ENCODE data around the gene PRKAR1B.

DNA sequence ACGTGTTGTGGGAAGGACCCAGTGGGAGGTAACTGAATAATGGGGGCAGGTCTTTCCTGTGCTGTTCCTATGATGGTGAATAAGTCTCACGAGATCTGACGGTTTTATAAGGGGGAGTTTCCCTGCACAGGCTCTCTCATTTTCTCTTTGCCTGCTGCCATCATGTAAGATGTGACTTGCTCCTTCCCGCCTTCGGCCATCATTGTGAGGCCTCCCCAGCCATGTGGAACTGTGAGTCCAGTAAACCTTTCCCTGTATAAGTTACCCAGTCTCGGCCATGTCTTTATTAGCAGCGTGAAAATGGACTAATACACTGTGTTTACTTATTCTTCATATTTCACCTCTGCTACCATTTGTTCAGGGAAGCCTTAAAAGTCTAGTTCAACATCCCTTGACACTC lies 2.8 kb downstream of the PRKAR1B start:
- TF ChIP-seq, protein P1, sequence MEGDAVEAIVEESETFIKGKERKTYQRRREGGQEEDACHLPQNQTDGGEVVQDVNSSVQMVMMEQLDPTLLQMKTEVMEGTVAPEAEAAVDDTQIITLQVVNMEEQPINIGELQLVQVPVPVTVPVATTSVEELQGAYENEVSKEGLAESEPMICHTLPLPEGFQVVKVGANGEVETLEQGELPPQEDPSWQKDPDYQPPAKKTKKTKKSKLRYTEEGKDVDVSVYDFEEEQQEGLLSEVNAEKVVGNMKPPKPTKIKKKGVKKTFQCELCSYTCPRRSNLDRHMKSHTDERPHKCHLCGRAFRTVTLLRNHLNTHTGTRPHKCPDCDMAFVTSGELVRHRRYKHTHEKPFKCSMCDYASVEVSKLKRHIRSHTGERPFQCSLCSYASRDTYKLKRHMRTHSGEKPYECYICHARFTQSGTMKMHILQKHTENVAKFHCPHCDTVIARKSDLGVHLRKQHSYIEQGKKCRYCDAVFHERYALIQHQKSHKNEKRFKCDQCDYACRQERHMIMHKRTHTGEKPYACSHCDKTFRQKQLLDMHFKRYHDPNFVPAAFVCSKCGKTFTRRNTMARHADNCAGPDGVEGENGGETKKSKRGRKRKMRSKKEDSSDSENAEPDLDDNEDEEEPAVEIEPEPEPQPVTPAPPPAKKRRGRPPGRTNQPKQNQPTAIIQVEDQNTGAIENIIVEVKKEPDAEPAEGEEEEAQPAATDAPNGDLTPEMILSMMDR (IDR thresholded peaks at IDR 0.05): no peak
- TF ChIP-seq EZH2 (IDR thresholded peaks at IDR 0.05; ENCODE audit: borderline replicate concordance, insufficient read depth, low read depth, low read length, poor library complexity, severe bottlenecking): no peak

Measured in B cell (primary cell).